ENCODE data around the gene NAALADL1. TPM values are rescaled to one million over a fixed set of nuclear protein-coding genes. Genes with fewer than 3 reads are reported as not detected.

The NAALADL1 gene
- total and polyA plus RNA-seq, 2 of the 4 experiments (the other 2 are of a cell fraction): 3.8 to 5.8 TPM

GRCh38 chr11:65021003-65021402, 37.4 kb downstream of the NAALADL1 start:
- Histone ChIP-seq H3K9ac (ENCODE audit: low read depth, low read length) (no peak overlapping the region), H2BK5ac (ENCODE audit: low read depth, low read length, poor library complexity, severe bottlenecking) (no peak overlapping the region), H4K8ac (ENCODE audit: low read depth in 2 of 2, low read length in 2 of 2) (no peak overlapping the region), H2AK5ac (ENCODE audit: low read depth, low read length) (no peak overlapping the region), H3K79me1 (ENCODE audit: low read depth in 1 of 2, low read length in 2 of 2) (peaks cover 8 to 18% of the 10 kb centered on the region in 2 experiments), H3K14ac (replicated peaks; ENCODE audit: low read depth, low read length) (no peak overlapping the region), H2BK20ac (ENCODE audit: low read depth, low read length) (no peak overlapping the region), H3K56ac (ENCODE audit: extremely low read depth, insufficient read depth, low read length) (no peak overlapping the region), H4K5ac (ENCODE audit: low read depth, low read length) (no peak overlapping the region), H3K27ac (ENCODE audit: insufficient read depth, low read length) (no peak overlapping the region), H3K27me3 (ENCODE audit: control insufficient read depth, insufficient read depth, low read length) (no peaks in the 10 kb centered on the region), H3K18ac (ENCODE audit: low read depth, low read length) (no peak overlapping the region), H3K4me1 (ENCODE audit: control insufficient read depth, insufficient read depth, low read length) (no peaks in the 10 kb centered on the region), H2BK120ac (ENCODE audit: low read depth, low read length) (no peak overlapping the region), H3K9me1 (ENCODE audit: insufficient read depth, low read length) (peaks cover 18% of the 10 kb centered on the region), H3K4me3 (ENCODE audit: insufficient read depth, low read depth, low read length) (no peak overlapping the region), H4K91ac (ENCODE audit: insufficient read depth, low read depth, low read length) (no peak overlapping the region), H2AK9ac (replicated peaks; ENCODE audit: low read depth, low read length, poor library complexity) (no peak overlapping the region), H3K36me3 (ENCODE audit: control insufficient read depth, insufficient read depth, low read length) (peaks cover 11% of the 10 kb centered on the region), H3K4ac (ENCODE audit: low read depth, low read length) (no peak overlapping the region), H2AFZ (replicated peaks; ENCODE audit: low read length, poor library complexity) (no peak overlapping the region), H3K4me2 (ENCODE audit: low read depth, low read length) (no peak overlapping the region), H2BK15ac (ENCODE audit: low read depth, low read length) (no peak overlapping the region), H3K9me3 (ENCODE audit: control insufficient read depth, insufficient read depth, low read length) (no peaks in the 10 kb centered on the region), H3K23ac (ENCODE audit: low read depth, low read length) (no peak overlapping the region; the same call in 1 of the 2 replicates), H4K20me1 (ENCODE audit: insufficient read depth, low read length) (no peaks in the 10 kb centered on the region)
- ATAC-seq (ENCODE audit: low read depth): no peak
- POLR2A ChIA-PET (ENCODE audit: unreplicated experiment): no interaction called here
- CTCF ChIA-PET: no interaction called here
- WGBS, 2 experiments (ENCODE audit: extremely low coverage in 2 of 2, insufficient read length in 1 of 2): no CpG with 5 or more reads among the region's 3 CpGs
- in situ Hi-C loops (cut with MboI; ENCODE audit: low sequenced_read_pairs) (no loop called here), intact Hi-C loops (cut with micrococcal nuclease) (no loop called here), dilution Hi-C loops (cut with HindIII; ENCODE audit: low sequenced_read_pairs, unreplicated experiment) (no loop called here)
- no peak for DNase-seq
- BruUV-seq (replicated peaks): no TSS peak
- TF ChIP-seq MXI1 (IDR thresholded peaks at IDR 0.05; ENCODE audit: borderline replicate concordance, low read depth, low read length) (no peak), FOS (IDR thresholded peaks at IDR 0.05; ENCODE audit: low read depth, low read length) (no peak), NFE2L2 (IDR thresholded peaks at IDR 0.05; ENCODE audit: low read depth, low read length) (no peak), MAFK (IDR thresholded peaks at IDR 0.05; ENCODE audit: low read depth, low read length) (no peak), RFX5 (IDR thresholded peaks at IDR 0.05; ENCODE audit: low read depth, low read length) (no peak), SMC3 (IDR thresholded peaks at IDR 0.05; ENCODE audit: low read depth, low read length) (no peak), RAD21 (IDR thresholded peaks at IDR 0.05; ENCODE audit: low read length) (no peak), MAZ (IDR thresholded peaks at IDR 0.05; ENCODE audit: borderline replicate concordance, low read depth, low read length) (no peak), BHLHE40 (IDR thresholded peaks at IDR 0.05; ENCODE audit: low read depth, low read length) (no peak), RCOR1 (IDR thresholded peaks at IDR 0.05; ENCODE audit: insufficient replicate concordance, low read length) (no peak), CHD1 (IDR thresholded peaks at IDR 0.05; ENCODE audit: low read depth, low read length) (no peak), POLR2A (IDR thresholded peaks at IDR 0.05; ENCODE audit: low read depth, low read length) (no peak), CEBPB (IDR thresholded peaks at IDR 0.05; ENCODE audit: low read depth, low read length) (no peak), ELK1 (IDR thresholded peaks at IDR 0.05; ENCODE audit: borderline replicate concordance, low read depth, low read length) (no peak)
- TF ChIP-seq, protein P1, sequence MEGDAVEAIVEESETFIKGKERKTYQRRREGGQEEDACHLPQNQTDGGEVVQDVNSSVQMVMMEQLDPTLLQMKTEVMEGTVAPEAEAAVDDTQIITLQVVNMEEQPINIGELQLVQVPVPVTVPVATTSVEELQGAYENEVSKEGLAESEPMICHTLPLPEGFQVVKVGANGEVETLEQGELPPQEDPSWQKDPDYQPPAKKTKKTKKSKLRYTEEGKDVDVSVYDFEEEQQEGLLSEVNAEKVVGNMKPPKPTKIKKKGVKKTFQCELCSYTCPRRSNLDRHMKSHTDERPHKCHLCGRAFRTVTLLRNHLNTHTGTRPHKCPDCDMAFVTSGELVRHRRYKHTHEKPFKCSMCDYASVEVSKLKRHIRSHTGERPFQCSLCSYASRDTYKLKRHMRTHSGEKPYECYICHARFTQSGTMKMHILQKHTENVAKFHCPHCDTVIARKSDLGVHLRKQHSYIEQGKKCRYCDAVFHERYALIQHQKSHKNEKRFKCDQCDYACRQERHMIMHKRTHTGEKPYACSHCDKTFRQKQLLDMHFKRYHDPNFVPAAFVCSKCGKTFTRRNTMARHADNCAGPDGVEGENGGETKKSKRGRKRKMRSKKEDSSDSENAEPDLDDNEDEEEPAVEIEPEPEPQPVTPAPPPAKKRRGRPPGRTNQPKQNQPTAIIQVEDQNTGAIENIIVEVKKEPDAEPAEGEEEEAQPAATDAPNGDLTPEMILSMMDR (conservative IDR thresholded peaks at IDR 0.05; ENCODE audit: low read depth, low read length): no peak
